ENCODE measurements around the gene PLPP6. TPM values are rescaled to one million over a fixed set of nuclear protein-coding genes. Genes with fewer than 3 reads are reported as not detected.
A peak's percentile ranks its signal among the peaks of the same experiment; 100 is the strongest.

PLPP6 gene
- total RNA-seq, 1 donor from 2014 or later: 4.2 TPM

DNA sequence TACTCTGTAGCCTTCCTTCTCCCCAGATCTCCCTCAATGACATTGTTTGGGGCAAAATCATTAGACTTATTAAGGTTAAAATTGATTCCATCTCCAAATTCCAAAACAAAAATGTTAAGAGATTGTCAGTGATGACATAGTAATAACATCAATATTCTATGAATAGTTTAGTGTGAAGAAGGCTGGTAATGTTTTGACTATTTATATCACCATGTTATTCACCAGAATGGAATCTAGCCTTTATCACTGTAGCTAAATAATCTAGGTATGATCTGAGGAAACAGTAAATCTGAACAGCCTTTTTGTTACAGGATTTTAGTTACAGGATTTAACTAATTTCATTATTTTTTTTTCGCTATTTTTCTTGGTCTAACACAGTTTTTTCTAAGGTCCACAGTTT, 929 bp upstream of the PLPP6 start:
- TF ChIP-seq, protein P1, sequence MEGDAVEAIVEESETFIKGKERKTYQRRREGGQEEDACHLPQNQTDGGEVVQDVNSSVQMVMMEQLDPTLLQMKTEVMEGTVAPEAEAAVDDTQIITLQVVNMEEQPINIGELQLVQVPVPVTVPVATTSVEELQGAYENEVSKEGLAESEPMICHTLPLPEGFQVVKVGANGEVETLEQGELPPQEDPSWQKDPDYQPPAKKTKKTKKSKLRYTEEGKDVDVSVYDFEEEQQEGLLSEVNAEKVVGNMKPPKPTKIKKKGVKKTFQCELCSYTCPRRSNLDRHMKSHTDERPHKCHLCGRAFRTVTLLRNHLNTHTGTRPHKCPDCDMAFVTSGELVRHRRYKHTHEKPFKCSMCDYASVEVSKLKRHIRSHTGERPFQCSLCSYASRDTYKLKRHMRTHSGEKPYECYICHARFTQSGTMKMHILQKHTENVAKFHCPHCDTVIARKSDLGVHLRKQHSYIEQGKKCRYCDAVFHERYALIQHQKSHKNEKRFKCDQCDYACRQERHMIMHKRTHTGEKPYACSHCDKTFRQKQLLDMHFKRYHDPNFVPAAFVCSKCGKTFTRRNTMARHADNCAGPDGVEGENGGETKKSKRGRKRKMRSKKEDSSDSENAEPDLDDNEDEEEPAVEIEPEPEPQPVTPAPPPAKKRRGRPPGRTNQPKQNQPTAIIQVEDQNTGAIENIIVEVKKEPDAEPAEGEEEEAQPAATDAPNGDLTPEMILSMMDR (conservative IDR thresholded peaks at IDR 0.05; ENCODE audit: low read depth, low read length): no peak
- no peak for DNase-seq (ENCODE audit: low read depth)
- H3K4me3 ChIP-seq (ENCODE audit: low read depth, low read length): no peak overlapping the region

DNA sequence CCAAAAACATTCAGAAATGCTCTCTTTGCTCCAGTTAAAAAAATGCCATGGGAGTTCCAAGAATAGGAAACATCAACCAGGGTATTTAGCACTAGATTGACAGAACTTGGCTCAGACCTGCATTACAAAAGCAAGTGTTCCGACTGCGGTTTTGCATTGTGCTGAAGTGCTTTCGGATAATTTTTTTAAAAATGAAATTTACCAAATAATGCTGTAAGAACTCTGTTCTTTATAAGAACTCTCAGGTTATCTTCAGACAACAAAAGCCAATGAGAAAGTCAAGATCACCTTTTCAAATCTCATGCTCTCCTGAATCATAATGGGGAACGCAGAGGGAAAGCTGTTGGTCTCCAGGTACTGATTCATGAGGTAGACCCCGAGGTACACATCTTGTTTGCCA, 483 bp upstream of the PLPP6 start:
- peak overlapping the region; percentile 84 for H3K4me3 ChIP-seq (ENCODE audit: low read depth, low read length)
- DNase-seq (ENCODE audit: low read depth): no peak
- TF ChIP-seq, protein P1 (conservative IDR thresholded peaks at IDR 0.05; ENCODE audit: low read depth, low read length): no peak

DNA sequence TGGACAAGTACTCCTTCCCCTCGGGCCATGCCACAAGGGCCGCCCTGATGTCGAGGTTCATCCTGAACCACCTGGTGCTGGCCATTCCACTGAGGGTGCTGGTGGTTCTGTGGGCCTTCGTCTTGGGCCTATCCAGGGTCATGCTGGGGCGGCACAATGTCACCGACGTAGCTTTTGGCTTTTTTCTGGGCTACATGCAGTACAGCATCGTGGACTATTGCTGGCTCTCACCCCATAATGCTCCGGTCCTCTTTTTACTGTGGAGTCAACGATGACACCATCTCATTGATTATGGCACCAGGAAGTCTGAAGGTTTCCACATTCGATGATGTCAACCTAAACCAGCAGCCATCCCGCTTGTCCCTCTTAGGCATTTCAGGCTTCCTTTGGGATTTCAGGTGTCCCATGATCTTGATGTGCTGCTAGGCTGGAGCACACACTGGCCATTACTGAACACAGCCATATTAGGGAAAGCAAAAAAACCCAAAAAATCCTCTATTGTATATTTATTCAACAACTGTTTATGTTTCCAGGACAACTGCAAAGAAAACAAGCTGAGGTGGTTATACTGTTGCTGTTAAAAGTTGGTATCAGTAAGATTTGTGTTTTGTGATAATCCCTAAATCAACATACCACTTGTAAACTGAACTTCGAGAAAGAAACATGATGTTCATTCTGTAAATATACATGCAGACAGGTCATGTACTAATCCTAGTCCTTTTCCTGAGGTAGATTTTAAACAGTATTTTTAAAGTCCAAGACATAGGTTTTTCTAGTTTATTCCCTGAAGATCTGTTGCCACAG, 1.1 kb downstream of the PLPP6 start:
- no peak for DNase-seq (ENCODE audit: low read depth)
- TF ChIP-seq, protein P1 (conservative IDR thresholded peaks at IDR 0.05; ENCODE audit: low read depth, low read length): no peak
- H3K4me3 ChIP-seq (ENCODE audit: low read depth, low read length): peak overlapping the region; percentile 84

DNA sequence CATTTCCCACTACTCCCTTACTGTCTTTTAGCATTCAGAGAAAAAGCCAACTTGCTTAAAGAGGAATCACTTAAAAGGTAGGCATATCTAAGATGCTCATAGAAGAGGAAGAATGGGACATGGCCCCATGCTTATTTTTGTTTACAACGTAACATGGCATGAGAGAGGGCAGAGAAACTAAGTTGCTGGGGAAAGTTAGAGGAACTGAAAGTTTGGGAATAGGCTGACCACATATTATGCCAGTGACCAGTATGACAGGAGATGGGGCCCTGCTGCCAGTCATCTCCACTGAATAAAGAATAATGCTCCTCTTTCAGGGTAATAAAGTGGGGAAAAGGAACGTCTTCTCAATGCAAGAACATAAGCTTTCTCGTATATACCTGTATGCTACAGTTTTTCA, 1.9 kb downstream of the PLPP6 start:
- peak overlapping the region; percentile 84 for H3K4me3 ChIP-seq (ENCODE audit: low read depth, low read length)
- no peak for DNase-seq (ENCODE audit: low read depth)
- TF ChIP-seq, protein P1 (conservative IDR thresholded peaks at IDR 0.05; ENCODE audit: low read depth, low read length): no peak

DNA sequence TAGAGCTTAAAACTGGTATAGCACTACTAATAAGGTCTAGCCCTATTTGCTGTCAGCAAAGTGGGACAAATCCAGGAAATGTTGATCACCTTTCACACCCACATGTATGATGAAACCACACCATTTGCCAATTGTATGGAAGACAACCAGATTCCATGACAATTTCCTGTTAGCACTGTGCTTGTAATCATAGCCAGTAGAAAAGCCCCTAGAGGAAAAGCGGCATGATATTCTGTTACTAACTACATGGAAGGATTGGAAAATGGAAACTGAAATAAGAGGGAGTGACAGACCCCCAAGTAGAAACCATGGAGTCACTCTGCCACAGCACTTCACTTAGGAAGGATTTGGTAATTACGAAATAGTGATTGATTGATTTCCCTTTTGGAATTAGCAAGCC, 3.3 kb downstream of the PLPP6 start:
- TF ChIP-seq, protein P1 (conservative IDR thresholded peaks at IDR 0.05; ENCODE audit: low read depth, low read length): no peak
- no peak for DNase-seq (ENCODE audit: low read depth)
- H3K4me3 ChIP-seq (ENCODE audit: low read depth, low read length): peak overlapping the region; percentile 84

DNA sequence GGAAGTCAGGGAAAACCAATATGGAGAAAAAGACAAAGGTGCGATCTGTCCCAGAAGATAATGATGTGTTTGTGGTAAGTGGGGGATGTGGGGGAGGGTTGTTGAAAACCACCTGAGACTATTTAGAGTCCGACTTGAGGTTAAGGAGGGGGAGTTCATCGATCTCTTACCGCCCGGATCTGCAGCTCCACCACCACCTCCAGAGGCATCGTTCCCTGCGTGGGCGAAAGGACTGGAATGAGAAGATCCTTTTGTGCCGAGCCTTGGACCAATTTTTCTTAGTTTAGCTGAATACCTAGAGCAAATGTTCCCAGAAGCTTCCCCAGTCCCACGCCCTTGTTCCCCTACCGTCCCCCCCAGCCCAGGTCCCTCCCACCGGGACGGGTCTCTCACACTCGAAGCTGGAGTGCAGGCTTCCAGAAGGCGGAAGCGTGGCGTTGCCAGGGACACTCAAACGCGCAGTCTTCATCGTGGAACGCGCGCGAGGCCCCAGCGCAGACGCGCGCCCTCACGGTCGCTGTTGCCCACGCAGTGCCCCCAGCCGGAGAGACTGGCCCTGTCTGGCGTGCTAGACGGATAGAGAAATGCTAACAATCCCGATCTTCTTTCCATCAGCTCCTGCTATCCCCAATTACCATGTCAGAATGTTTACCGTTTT, 4.1 kb downstream of the PLPP6 start, which contains the start of gene SPATA6L:
SPATA6L (minus strand) TSS at position 439 of the 658 bp plus-strand sequence; CDS start at position 209, 230 bp downstream.
- TF ChIP-seq, protein P1 (conservative IDR thresholded peaks at IDR 0.05; ENCODE audit: low read depth, low read length): peak; percentile 18
- DNase-seq (ENCODE audit: low read depth): no peak
- peak within 1 kb of the TSS; percentile 84 for H3K4me3 ChIP-seq (ENCODE audit: low read depth, low read length)

Data from epithelial cell of proximal tubule (primary cell).